Right hindlimb (tissue), 1 donor: ENCODE results near the gene BIVM.

Source experiments
- DNase-seq: peaks from one replicate; pipeline ENCODE4 v3.0.0-alpha.2; 2018

The BIVM gene

GRCh38 chr13:102881819-102882686 is 83.1 kb downstream of the BIVM start:
- DNase-seq = no peak
